RWPE2 (cell line): ENCODE results near the gene ARHGDIB.

ENCODE experiments used
- ATAC-seq: fragments of 200-7000 bp; cut with Tn5 transposase; 3 replicates; pipeline ENCODE4 v1.9.1; 2021; ENCODE audit warnings: low read depth
- DNase-seq: peaks from one replicate; pipeline ENCODE4 v3.0.0-alpha.2; 2020; ENCODE audit warnings: low spot score
- H3K27ac ChIP-seq: fragments of 450-650 bp; 2 replicates; pipeline ENCODE4 v1.5.1; 2017; ENCODE audit warnings: mild to moderate bottlenecking; ENCODE audit not compliant: poor library complexity, severe bottlenecking
- H3K27me3 ChIP-seq: fragments of 250-450 bp; sonication (Bioruptor Pico); 2 replicates; pipeline ENCODE4 v1.5.1; 2021; ENCODE audit warnings: mild to moderate bottlenecking, moderate library complexity; ENCODE audit not compliant: insufficient read depth, poor library complexity, severe bottlenecking
- H3K36me3 ChIP-seq: fragments of 250-450 bp; sonication (Bioruptor Pico); 2 replicates; pipeline ENCODE4 v1.5.1; 2020; ENCODE audit warnings: low read depth, mild to moderate bottlenecking, moderate library complexity
- H3K4me1 ChIP-seq: fragments of 250-450 bp; sonication (Bioruptor Pico); 2 replicates; pipeline ENCODE4 v1.5.1; 2021; ENCODE audit warnings: mild to moderate bottlenecking, moderate library complexity; ENCODE audit not compliant: insufficient read depth, poor library complexity, severe bottlenecking
- H3K4me3 ChIP-seq: fragments of 250-450 bp; sonication (Bioruptor Pico); 2 replicates; pipeline ENCODE4 v1.5.1; 2021; ENCODE audit warnings: mild to moderate bottlenecking, moderate library complexity; ENCODE audit not compliant: severe bottlenecking
- H3K9me3 ChIP-seq: fragments of 250-450 bp; sonication (Bioruptor Pico); 2 replicates; pipeline ENCODE4 v1.5.1; 2021; ENCODE audit warnings: mild to moderate bottlenecking, moderate library complexity; ENCODE audit not compliant: severe bottlenecking
- TF ChIP-seq, protein P1 (sequence below): fragments of 450-650 bp; IDR thresholded peaks from one replicate; pipeline ENCODE4 v1.5.1; 2017; ENCODE audit warnings: mild to moderate bottlenecking, moderate library complexity; ENCODE audit not compliant: poor library complexity, severe bottlenecking

Gene ARHGDIB

DNA sequence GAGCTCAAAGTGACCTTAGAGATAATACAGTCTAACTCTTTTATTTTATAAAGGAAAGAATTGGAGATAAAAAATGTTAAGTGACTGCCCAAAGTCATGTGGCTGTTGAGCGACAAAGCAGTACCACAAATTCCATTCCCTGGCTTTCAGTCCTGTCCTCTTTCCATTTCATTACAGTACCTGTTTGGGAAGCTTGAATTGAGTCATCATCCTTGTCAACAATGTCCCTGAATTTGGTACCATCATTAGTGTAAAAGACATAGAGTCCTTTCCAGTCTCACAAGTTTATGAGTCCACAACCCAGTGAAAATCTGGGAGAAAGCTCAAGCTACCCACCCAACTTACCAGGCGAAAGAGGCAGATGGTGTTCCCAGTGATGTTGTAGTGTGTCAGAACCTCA lies 26.9 kb downstream of the ARHGDIB start:
- ATAC-seq (no peak), DNase-seq (no peak)
- Histone ChIP-seq H3K4me1 (peaks cover 1% of the 10 kb centered on the region), H3K27me3 (no peaks in the 10 kb centered on the region), H3K27ac (no peak overlapping the region), H3K9me3 (no peaks in the 10 kb centered on the region), H3K36me3 (no peaks in the 10 kb centered on the region), H3K4me3 (no peak overlapping the region)
- TF ChIP-seq, protein P1, sequence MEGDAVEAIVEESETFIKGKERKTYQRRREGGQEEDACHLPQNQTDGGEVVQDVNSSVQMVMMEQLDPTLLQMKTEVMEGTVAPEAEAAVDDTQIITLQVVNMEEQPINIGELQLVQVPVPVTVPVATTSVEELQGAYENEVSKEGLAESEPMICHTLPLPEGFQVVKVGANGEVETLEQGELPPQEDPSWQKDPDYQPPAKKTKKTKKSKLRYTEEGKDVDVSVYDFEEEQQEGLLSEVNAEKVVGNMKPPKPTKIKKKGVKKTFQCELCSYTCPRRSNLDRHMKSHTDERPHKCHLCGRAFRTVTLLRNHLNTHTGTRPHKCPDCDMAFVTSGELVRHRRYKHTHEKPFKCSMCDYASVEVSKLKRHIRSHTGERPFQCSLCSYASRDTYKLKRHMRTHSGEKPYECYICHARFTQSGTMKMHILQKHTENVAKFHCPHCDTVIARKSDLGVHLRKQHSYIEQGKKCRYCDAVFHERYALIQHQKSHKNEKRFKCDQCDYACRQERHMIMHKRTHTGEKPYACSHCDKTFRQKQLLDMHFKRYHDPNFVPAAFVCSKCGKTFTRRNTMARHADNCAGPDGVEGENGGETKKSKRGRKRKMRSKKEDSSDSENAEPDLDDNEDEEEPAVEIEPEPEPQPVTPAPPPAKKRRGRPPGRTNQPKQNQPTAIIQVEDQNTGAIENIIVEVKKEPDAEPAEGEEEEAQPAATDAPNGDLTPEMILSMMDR = no peak

DNA sequence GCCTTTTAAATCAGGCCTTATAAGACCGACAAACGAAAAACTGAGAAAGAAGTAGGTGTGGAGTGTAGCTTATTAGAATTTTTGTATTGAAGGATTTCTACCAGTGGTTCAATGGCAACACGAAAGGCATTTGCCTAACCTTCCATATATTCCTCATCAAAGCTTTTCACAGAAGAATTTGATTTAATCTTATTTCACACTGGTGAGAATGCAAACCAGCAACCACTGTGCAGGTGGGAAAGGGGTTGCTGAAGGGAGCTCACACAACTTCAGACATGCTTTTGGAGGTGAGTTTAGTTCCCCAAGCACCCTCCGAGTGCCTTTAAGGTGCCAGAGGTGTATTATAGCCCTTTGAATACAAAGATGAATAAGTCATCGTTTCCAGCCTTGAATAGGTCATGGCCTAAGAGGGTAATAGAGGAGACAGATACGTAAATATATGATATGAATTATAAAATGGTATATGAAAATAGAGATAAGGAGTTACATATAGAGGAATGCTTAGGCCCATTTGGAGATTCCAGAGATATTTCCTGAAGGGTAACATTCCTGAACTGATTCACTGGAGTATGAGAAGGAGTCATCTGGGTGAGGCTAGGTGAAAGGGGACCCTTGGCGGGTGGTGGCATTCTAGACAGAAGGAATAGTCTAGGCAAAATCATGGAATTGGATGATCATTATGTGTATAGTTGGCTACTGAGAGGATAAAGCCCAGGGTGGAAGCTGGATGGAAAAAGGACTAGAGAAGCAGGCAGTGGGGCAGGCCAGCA lies 29.4 kb downstream of the ARHGDIB start:
- TF ChIP-seq, protein P1 = no peak
- Histone ChIP-seq H3K9me3 (no peaks in the 10 kb centered on the region), H3K4me3 (no peak overlapping the region)

DNA sequence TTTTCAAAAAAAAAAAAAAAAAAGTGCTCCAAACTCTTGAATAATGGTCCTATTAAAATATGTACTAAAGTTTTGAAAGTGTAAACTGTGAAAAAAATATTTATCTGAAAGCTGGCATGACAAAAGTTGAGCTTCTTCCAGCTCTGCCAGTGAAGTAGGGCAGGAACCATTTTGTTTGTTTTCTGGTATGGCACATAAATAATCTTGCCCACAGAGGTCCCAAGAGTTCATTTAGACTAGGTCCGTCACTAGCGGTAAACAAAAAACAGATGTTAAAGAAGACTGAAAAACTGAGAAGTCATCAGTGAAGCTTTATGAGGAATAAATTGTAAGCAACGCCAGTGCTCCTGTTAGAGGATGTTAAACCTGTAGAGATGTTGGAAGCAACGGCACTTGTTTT lies 30.0 kb downstream of the ARHGDIB start:
- no peaks in the 10 kb centered on the region for H3K9me3 ChIP-seq
- TF ChIP-seq, protein P1 = no peak
- H3K4me3 ChIP-seq = no peak overlapping the region
- H3K27me3 ChIP-seq = no peaks in the 10 kb centered on the region
- H3K36me3 ChIP-seq = no peaks in the 10 kb centered on the region
- no peak overlapping the region for H3K27ac ChIP-seq
- DNase-seq (no peak), ATAC-seq (no peak)
- peaks cover 8% of the 10 kb centered on the region for H3K4me1 ChIP-seq

More for the DNA sequence above, 29.4 kb downstream of the ARHGDIB start:
- ATAC-seq = no peak
- DNase-seq = no peak
- Histone ChIP-seq H3K4me1 (peaks cover 8% of the 10 kb centered on the region), H3K27ac (no peak overlapping the region), H3K36me3 (no peaks in the 10 kb centered on the region), H3K27me3 (no peaks in the 10 kb centered on the region)

DNA sequence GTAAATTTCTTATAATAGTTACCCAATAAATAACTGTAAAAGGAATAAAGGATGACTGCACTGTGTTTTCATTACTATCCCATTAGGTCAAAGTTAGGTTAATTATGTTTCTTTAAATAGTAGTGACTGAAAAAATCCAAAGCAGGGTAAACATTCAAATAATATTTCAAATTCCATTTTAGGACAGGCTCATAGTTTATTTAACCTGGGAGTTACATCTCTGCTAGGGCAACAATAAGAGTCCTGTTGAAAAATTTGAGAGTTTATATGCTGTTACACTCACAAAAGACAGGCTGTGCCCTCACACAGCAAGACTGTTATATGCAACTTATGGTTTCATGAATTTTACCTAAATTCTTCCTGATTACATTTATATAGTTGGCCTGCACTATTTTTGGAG lies 31.1 kb downstream of the ARHGDIB start:
- Histone ChIP-seq H3K4me3 (no peak overlapping the region), H3K36me3 (no peaks in the 10 kb centered on the region), H3K4me1 (peaks cover 8% of the 10 kb centered on the region), H3K27ac (no peak overlapping the region), H3K27me3 (no peaks in the 10 kb centered on the region), H3K9me3 (no peaks in the 10 kb centered on the region)
- TF ChIP-seq, protein P1 = no peak
- DNase-seq = no peak
- ATAC-seq = no peak

DNA sequence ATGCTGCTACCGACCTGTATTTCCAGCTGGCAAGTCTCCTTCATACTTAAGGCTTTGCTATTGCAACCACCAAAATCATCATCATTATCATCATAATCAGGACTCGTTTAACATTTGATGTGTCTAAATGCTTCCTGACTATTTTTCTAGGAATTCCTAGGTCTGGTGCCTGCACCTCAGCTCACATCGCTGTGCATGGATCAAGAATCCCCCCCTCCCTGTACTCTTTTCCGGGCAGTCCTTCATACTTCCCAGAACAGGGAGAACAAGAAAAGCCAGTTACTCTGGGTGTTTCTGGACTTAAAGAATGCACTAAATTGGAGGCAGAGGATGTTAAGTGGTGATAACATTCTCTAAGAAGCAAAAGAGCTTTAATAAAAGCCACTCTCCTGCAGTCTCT lies 32.5 kb downstream of the ARHGDIB start:
- Histone ChIP-seq H3K36me3 (no peaks in the 10 kb centered on the region), H3K27me3 (no peaks in the 10 kb centered on the region), H3K4me1 (peaks cover 8% of the 10 kb centered on the region), H3K4me3 (no peak overlapping the region), H3K9me3 (no peaks in the 10 kb centered on the region), H3K27ac (no peak overlapping the region)
- DNase-seq (no peak), ATAC-seq (peak; percentile 68)
- TF ChIP-seq, protein P1 = no peak
